Panc1 (cell line): Measurements from ENCODE around the gene PFN3. TPM values are rescaled to one million over a fixed set of nuclear protein-coding genes. Genes with fewer than 3 reads are reported as not detected.

ENCODE experiments used
- ATAC-seq: fragments of 200-7000 bp; cut with Tn5 transposase; 2 replicates; pipeline ENCODE4 v1.9.1; 2020; ENCODE audit warnings: mild to moderate bottlenecking, moderate library complexity
- BruUV-seq: library from RNA; stranded (reverse); fragments of 400-500 nt; replicated peaks from 2 replicates; lab custom pipeline; 2021; lab: Mats Ljungman, UMichigan
- CTCF ChIA-PET: fragments of 300-600 bp; sonication (Branson Sonifier 250); formaldehyde crosslinking; loops from one replicate; lab custom pipeline; 2022; ENCODE audit warnings: antibody characterized with exemption; lab: Charles Lee
- POLR2A ChIA-PET: fragments of 300-600 bp; sonication (Branson Sonifier 250); formaldehyde crosslinking; loops from one replicate; lab custom pipeline; 2022; ENCODE audit warnings: antibody characterized with exemption; lab: Charles Lee
- DNase-seq: peaks from one replicate; pipeline ENCODE4 v3.0.0-alpha.2; 2010; ENCODE audit warnings: low read depth, low spot score
- H3K27ac ChIP-seq: 2 replicates; pipeline ENCODE4 v1.5.1; 2011; ENCODE audit warnings: mild to moderate bottlenecking, low read length, inconsistent platforms
- H3K27me3 ChIP-seq: fragments of 200-500 bp; sonication (Bioruptor generic); 2 replicates; pipeline ENCODE4 v1.6.0; 2014; ENCODE audit warnings: low read length, inconsistent platforms; ENCODE audit not compliant: control insufficient read depth, insufficient read depth
- H3K36me3 ChIP-seq: fragments of 200-500 bp; sonication (Bioruptor generic); 2 replicates; pipeline ENCODE4 v1.5.1; 2014; ENCODE audit warnings: inconsistent platforms, mild to moderate bottlenecking, low read length, moderate library complexity; ENCODE audit not compliant: control insufficient read depth, insufficient read depth
- H3K4me1 ChIP-seq: 2 replicates; pipeline ENCODE4 v1.5.1; 2011; ENCODE audit warnings: inconsistent platforms, mild to moderate bottlenecking, low read length, moderate library complexity; ENCODE audit not compliant: control insufficient read depth, insufficient read depth
- H3K4me3 ChIP-seq, 2 experiments: 2 replicates each; pipeline ENCODE4 v1.5.1; 2011 to 2012; ENCODE audit warnings: low read depth in 2 of 2, low read length in 2 of 2, mild to moderate bottlenecking in 2 of 2, inconsistent platforms in 1 of 2, moderate library complexity in 1 of 2
- H3K9me3 ChIP-seq: fragments of 200-500 bp; sonication (Bioruptor generic); 2 replicates; pipeline ENCODE4 v1.5.1; 2014; ENCODE audit warnings: low read depth, mild to moderate bottlenecking, inconsistent platforms, low read length, moderate library complexity; ENCODE audit not compliant: control insufficient read depth, insufficient read depth
- POLR2AphosphoS5 ChIP-seq: IDR thresholded peaks from 2 replicates; pipeline ENCODE4 v1.6.1; 2012; ENCODE audit warnings: mild to moderate bottlenecking, low read depth, low read length, moderate library complexity
- SIN3A ChIP-seq: IDR thresholded peaks from 2 replicates; pipeline ENCODE4 v1.6.1; 2012; ENCODE audit warnings: low read depth, mild to moderate bottlenecking, low read length, moderate library complexity, borderline replicate concordance; ENCODE audit not compliant: insufficient read depth
- TCF7L2 ChIP-seq: IDR thresholded peaks from 2 replicates; pipeline ENCODE4 v1.6.1; 2011; ENCODE audit warnings: mild to moderate bottlenecking, low read depth, low read length, inconsistent platforms
- in situ Hi-C: cut with HindIII; loops from 2 replicates; pipeline ENCODE4 v1.10.0; 2016; ENCODE audit warnings: low sequenced_read_pairs, low pct_unique_long_range_greater_than_20kb
- intact Hi-C: fragments of 100-400 bp; cut with micrococcal nuclease; formaldehyde crosslinking; loops from one replicate; pipeline ENCODE4 v1.10.0; 2022; ENCODE audit not compliant: unreplicated experiment
- total RNA-seq: library from RNA; stranded (reverse); gene quantifications from one replicate; pipeline ENCODE4 v1.2.1, GENCODE V29; 2021; ENCODE audit not compliant: unreplicated experiment
- TF ChIP-seq, protein P1 (sequence below): fragments of 450-650 bp; IDR thresholded peaks from 2 replicates; pipeline ENCODE4 v1.5.1; 2017; ENCODE audit warnings: mild to moderate bottlenecking
- TF ChIP-seq, protein P2 (sequence below), 2 experiments: IDR thresholded peaks; 2 replicates each; pipeline ENCODE4 v1.6.1; 2011 to 2012; ENCODE audit warnings: low read depth in 2 of 2, control low read depth in 1 of 2, low read length in 1 of 2, mild to moderate bottlenecking in 1 of 2, moderate library complexity in 1 of 2; ENCODE audit not compliant: insufficient read depth in 1 of 2

Gene PFN3
- total RNA-seq, 1 experiment from 2014 or later = not detected

DNA sequence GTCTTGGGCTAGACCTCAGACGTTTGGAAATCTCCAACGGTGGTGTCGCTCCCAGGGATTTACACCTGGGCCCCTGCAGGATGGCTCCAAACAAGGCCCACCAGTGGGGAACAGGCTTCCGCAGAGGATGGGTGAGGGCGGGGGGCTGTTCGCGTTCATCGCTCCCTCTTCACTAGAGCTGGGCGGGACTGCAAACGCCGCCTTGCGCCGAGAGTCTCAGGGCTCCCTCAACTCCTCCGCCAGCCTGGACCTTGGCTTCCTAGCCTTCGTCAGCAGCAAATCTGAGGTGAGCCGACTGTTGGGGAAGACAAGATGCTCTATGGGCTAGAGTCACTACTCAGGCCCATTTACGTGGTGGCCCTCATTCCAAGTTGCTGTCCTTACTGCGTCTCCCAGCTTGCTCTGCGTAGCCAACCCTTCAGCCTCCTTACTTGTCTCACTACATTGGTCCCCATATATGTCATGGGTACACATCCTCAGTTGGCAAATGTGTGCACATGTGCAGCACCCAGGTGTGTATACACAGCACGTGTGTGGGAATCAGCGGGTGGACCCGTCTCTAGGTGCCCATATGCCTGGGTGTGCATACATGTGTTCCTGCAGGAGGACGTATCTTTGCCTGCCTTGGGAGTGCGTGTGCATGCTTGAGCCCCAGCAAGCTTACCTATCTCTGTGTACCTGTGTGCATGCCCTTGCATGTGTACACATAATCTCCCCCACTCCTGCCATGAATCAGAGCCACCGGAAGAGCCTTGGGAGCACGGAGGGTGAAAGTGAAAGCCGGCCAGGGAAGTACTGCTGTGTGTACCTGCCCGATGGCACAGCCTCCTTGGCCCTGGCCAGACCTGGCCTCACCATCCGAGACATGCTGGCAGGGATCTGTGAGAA lies 32.2 kb downstream of the PFN3 start:
- TF ChIP-seq TCF7L2 = no peak
- TF ChIP-seq SIN3A = no peak
- TF ChIP-seq POLR2AphosphoS5 = no peak
- TF ChIP-seq, protein P1, sequence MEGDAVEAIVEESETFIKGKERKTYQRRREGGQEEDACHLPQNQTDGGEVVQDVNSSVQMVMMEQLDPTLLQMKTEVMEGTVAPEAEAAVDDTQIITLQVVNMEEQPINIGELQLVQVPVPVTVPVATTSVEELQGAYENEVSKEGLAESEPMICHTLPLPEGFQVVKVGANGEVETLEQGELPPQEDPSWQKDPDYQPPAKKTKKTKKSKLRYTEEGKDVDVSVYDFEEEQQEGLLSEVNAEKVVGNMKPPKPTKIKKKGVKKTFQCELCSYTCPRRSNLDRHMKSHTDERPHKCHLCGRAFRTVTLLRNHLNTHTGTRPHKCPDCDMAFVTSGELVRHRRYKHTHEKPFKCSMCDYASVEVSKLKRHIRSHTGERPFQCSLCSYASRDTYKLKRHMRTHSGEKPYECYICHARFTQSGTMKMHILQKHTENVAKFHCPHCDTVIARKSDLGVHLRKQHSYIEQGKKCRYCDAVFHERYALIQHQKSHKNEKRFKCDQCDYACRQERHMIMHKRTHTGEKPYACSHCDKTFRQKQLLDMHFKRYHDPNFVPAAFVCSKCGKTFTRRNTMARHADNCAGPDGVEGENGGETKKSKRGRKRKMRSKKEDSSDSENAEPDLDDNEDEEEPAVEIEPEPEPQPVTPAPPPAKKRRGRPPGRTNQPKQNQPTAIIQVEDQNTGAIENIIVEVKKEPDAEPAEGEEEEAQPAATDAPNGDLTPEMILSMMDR = no peak
- TF ChIP-seq, protein P2, sequence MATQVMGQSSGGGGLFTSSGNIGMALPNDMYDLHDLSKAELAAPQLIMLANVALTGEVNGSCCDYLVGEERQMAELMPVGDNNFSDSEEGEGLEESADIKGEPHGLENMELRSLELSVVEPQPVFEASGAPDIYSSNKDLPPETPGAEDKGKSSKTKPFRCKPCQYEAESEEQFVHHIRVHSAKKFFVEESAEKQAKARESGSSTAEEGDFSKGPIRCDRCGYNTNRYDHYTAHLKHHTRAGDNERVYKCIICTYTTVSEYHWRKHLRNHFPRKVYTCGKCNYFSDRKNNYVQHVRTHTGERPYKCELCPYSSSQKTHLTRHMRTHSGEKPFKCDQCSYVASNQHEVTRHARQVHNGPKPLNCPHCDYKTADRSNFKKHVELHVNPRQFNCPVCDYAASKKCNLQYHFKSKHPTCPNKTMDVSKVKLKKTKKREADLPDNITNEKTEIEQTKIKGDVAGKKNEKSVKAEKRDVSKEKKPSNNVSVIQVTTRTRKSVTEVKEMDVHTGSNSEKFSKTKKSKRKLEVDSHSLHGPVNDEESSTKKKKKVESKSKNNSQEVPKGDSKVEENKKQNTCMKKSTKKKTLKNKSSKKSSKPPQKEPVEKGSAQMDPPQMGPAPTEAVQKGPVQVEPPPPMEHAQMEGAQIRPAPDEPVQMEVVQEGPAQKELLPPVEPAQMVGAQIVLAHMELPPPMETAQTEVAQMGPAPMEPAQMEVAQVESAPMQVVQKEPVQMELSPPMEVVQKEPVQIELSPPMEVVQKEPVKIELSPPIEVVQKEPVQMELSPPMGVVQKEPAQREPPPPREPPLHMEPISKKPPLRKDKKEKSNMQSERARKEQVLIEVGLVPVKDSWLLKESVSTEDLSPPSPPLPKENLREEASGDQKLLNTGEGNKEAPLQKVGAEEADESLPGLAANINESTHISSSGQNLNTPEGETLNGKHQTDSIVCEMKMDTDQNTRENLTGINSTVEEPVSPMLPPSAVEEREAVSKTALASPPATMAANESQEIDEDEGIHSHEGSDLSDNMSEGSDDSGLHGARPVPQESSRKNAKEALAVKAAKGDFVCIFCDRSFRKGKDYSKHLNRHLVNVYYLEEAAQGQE (IDR thresholded peaks at IDR 0.05; ENCODE audit: insufficient read depth in 1 of 2, low read depth in 2 of 2, low read length in 1 of 2) = no peak
- no peaks in the 10 kb centered on the region for H3K9me3 ChIP-seq
- peaks cover 20% of the 10 kb centered on the region for H3K4me1 ChIP-seq
- in situ Hi-C loops (no loop called here), intact Hi-C loops (no loop called here)
- H3K4me3 ChIP-seq = no peak overlapping the region
- CTCF ChIA-PET = interaction anchor here (1.5 kb wide), 1 partner anchor 59 kb away, joined by 6 read pairs; no protein-coding TSS in a partner anchor
- POLR2A ChIA-PET = interaction anchor here (0.6 kb wide), 2 partner anchors 87 to 240 kb away, joined by 5 to 13 read pairs; no protein-coding TSS in a partner anchor
- H3K27me3 ChIP-seq = no peaks in the 10 kb centered on the region
- DNase-seq (no peak), ATAC-seq (no peak)
- no peak overlapping the region for H3K27ac ChIP-seq
- no peaks in the 10 kb centered on the region; the same call in 1 of the 2 replicates for H3K36me3 ChIP-seq
- BruUV-seq = no TSS peak

DNA sequence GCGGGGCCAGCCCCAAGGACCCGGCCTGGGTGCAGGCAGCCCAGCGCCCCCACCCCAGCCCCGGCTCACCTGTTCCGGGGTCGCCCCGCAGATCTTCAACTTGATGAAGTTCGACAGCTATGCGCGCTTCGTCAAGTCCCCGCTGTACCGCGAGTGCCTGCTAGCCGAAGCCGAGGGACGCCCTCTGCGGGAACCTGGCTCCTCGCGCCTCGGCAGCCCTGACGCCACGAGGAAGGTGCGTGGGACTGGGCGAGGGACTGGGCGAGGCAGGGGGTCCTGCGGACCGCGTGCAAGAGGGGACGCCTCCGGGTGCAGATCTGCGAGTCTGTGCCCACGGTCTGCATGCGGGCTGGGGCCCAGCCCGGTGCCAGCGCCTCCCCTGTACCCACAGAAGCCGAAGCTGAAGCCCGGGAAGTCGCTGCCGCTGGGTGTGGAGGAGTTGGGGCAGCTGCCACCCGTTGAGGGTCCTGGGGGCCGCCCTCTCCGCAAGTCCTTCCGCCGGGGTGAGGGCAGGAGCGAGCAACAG lies 33.1 kb downstream of the PFN3 start:
- Histone ChIP-seq H3K36me3 (no peaks in the 10 kb centered on the region; the same call in 1 of the 2 replicates), H3K9me3 (no peaks in the 10 kb centered on the region), H3K27ac (peak overlapping the region; percentile 35; the same call in 1 of the 2 replicates), H3K4me1 (peaks cover 20% of the 10 kb centered on the region), H3K4me3 (peak overlapping the region; percentile 41 to 45), H3K27me3 (no peaks in the 10 kb centered on the region)
- peak; percentile 2; the same call in 1 of the 2 replicates for ATAC-seq
- no TSS peak for BruUV-seq
- TF ChIP-seq, protein P2 (IDR thresholded peaks at IDR 0.05; ENCODE audit: insufficient read depth in 1 of 2, low read depth in 2 of 2, low read length in 1 of 2) = no peak
- 0 out of 2 replicates have a peak, but pooled peaks have one; percentile 6 for TF ChIP-seq POLR2AphosphoS5
- DNase-seq = no peak
- ChIA-PET POLR2A (interaction anchor here (0.6 to 0.8 kb wide), 2 partner anchors 15 to 149 kb away, joined by 4 to 5 read pairs; partner anchors contain the start of genes DDX41 and LMAN2), CTCF (interaction anchor here (0.6 to 1.5 kb wide), 3 partner anchors 15 to 64 kb away, joined by 5 to 12 read pairs (median 6); no protein-coding TSS in a partner anchor)
- intact Hi-C loops = no loop called here
- in situ Hi-C loops = no loop called here
